ENCODE measurements around the gene SLC47A1.
"Not testable (repeated sequence)": the region's sequence is repeated elsewhere in the genome, so short reads cannot be mapped to it uniquely, and the experiment has no call there.

The SLC47A1 gene, protein sequence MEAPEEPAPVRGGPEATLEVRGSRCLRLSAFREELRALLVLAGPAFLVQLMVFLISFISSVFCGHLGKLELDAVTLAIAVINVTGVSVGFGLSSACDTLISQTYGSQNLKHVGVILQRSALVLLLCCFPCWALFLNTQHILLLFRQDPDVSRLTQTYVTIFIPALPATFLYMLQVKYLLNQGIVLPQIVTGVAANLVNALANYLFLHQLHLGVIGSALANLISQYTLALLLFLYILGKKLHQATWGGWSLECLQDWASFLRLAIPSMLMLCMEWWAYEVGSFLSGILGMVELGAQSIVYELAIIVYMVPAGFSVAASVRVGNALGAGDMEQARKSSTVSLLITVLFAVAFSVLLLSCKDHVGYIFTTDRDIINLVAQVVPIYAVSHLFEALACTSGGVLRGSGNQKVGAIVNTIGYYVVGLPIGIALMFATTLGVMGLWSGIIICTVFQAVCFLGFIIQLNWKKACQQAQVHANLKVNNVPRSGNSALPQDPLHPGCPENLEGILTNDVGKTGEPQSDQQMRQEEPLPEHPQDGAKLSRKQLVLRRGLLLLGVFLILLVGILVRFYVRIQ

DNA sequence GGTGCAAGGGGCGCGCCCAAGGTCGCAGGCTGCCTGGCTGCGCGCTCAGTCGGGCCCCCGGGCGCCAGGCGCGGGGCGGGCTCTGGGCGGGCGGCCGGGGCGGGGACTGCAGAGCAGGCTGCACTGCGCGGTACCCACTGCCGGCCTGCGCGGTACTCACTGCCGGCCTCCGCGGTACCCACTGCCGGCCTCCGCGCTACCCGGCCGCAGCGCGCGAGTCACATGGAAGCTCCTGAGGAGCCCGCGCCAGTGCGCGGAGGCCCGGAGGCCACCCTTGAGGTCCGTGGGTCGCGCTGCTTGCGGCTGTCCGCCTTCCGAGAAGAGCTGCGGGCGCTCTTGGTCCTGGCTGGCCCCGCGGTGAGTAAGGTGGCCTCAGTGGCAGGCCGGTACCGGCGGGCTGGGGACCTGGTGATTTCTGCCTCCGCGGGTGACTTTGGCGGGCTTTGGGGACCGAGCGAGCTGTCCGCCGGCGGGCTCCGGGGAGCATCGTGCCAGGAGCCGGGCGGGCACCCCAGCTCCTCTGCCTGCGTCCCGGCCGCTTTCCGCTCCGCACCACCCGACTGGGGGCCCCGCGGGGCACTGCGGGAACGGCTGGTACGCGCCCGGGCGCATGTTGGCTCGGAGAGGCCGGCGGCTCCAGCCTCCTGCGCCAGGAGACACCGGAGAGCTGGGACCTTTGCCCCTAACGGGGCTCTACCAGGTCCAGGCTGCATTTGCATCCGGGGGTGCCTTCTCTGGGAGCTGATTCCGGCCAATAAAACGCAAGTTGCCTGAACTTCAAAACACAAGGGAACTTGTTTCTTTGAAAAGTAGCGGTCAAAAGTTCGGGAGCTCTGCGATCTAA lies at the start of gene SLC47A1:
SLC47A1 (plus strand) TSS at position 137 of the 844 bp plus-strand sequence; CDS start at position 223, 86 bp downstream.
- DNase-seq (ENCODE audit: extremely low read depth in 1 of 2, low read depth in 1 of 2) = no peak

DNA sequence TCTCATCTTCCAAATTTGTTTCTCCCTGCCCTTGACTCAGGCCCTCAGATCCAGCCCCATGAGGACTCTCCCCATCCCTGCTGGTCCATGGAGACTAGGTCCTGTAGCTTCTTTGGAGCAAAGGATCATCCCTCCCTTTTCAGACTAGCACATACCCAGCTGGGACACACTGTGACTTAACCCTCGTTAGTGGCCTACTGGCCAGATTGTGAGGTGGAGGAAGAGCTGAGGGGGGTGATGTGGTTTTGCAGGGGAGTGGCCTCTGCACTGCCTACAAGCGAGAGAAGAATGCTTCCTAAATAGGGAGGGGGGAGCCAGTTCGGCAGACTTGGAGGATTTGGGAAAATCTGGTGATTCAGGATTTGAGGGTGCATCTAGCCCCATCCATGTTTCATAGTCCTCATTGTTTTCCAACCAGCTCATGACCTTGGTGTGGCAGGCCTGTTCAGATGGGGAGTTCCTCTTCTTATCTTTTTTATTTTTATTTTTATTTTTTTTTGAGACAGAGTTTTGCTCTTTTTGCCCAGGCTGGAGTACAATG lies 47.8 kb upstream of the SLC47A1 start:
- DNase-seq (ENCODE audit: extremely low read depth in 1 of 2, low read depth in 1 of 2) = no peak

DNA sequence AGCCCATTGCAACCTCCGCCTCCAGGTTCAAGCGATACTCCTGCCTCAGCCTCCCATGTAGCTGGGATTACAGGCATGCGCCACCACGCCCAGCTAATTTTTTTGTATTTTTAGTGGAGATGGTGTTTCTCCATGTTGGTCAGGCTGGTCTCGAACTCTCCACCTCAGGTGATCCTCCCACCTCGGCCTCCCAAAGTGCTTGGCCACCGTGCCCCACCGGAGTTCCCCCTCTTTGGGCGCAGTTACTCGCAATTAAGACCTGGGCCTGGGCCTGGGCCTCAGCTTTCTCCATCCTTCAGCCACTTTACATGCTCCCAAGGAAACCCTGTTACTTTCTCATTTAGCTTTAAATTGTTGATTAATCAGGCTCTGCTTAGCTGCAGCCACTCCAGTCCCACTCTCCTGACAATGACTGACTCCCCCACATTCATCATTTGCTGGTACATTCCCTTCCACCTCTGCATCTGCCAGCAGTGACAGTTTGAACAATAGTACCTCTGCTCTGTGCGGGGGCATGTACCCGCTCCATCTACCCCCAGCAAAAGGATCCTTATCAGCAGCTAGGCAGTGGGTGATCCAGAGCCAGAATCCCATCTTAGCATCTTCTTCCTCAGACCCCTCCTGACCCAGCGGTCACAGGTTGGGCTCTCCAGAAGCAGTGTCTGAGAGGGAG lies 47.2 kb upstream of the SLC47A1 start:
- no peak for DNase-seq (ENCODE audit: extremely low read depth in 1 of 2, low read depth in 1 of 2)

DNA sequence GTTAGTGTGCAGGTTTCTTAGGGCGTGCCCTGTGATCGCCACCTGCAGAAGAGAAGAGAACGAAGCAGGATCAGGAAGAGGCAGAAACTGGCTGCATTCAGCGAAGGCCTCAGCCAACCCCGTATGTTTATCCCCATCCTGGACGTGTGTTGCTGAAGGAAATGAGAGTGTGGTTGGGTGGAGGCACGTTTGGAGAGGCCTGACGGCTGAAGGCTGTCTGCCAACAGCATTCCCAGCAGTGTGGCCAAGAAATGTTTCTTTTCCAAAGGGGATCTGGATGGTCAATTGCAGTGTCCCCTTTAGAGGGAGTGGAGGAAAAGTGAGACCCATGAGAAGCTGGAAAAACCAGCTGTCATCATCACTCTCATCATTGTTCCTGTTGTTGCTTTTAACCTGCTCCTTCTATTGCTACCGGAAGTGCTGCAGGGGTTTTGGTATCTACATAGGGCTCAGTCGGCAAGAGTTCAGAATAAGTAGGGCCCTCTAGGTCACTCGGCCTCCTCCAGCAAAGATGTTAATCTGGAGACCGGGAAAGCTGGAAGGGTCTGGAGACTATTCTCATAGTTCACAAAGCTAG lies 46.5 kb upstream of the SLC47A1 start:
- DNase-seq (ENCODE audit: extremely low read depth in 1 of 2, low read depth in 1 of 2) = no peak

DNA sequence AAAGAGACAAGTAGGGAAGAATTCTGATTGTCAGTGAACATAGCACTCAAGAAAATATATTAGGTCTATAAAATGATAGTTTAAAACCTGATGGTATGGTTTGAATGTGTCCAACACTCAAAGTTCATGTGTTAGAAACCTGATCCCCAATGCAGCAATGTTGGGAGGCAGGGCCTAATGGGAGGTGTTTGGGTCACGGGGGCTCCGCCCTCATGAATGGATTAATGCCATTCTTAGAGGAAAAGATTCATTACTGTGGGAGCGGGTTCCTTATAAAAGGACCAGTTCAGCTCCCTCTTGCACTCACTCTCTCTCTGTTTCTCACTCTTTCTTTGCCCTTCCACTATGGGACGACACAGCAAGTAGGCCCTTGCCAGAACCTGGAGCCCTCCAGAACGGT lies 41.5 kb upstream of the SLC47A1 start:
- DNase-seq (ENCODE audit: extremely low read depth in 1 of 2, low read depth in 1 of 2) = no peak

DNA sequence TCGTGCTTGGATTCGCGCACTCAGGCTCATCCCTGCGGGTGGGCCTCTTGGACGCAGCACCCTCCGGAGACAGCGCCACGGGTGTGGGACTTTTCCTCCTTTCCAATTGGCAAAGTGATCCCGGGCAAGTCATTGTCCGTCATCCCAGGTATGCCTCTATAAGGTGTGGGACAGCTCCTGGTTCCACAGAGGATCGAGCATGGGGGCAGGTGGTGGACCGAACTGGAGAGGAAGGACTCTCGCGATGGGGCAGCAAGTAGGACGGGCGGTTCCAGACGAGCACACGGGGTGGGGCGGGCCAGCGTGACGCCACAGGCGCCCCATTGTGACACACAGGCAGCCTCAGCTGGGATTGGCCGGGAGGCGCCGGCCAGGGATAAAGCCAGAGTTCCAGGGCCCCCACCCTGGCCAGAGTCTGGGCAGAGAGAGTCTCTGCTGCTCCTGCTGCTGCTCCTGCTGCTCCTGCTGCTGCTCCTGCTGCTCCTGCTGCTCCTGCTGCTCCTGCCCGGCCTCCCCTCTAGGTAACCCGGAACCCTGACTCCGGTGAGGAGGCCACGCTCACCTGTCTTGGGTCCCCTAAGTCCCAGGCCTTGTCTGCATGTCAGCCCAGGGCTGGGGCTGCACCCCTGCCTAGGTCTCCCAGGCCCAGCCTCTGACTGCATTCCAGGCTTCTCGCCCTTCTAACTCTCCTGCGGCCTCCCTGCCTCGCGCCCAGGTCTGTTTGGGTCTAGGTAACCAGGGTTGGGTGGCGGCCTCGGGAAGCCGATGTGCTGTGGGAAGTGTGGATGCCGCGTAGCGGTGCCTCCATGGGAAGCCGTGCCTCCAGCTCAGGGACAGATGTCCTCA lies 38.5 kb upstream of the SLC47A1 start:
- DNase-seq (ENCODE audit: extremely low read depth in 1 of 2, low read depth in 1 of 2) = no peak

DNA sequence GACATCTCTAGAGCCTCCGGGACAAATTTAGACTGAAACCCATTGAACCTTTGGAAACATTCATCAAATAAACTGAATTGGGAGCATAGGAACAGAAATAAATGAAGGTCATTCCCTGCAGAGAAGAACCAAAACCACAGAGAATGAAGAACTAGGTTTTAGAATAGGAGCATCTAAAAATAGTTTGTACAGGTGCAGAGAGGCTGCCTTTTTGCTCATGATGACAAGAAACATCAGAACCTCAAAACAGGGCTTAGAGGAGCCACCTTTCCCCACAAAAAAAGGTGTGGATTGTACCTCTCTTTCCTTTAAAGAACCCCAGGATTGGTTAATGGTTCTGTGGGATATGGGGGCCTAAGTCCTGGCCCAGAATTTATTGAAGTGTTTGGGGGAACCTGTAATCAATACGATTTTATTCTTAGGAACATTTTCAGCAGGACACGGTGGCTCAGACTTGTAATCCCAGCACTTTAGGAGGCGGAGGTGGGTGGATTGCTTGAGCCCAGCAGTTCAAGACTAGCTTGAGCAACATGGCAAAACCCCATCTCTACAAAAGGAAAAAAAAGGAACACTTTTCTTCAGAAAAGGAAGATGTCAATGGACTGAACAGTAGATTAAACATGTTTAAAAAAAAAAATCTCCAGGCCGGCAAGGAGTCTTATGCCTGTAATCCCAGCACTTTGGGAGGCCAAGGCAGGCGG lies 37.7 kb upstream of the SLC47A1 start:
- no peak for DNase-seq (ENCODE audit: extremely low read depth in 1 of 2, low read depth in 1 of 2)

DNA sequence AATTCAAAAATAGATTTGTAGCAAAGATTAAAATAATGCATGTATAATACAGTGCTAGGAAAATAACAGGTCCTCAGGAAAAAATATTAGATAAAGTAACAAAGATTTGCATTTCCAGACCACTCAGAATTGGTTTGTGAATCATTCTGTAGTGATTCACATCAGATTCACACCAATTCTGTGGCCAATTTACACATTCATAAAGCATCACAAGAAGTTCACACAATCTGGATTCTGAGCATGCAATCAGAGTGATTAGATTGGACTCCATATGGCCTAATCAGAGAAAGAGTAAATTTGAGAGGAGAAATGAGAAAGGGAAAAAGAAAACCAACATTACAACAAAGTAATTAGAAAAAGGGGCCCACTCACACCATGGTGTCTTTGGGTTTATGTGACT lies 36.0 kb upstream of the SLC47A1 start:
- no peak for DNase-seq (ENCODE audit: extremely low read depth in 1 of 2, low read depth in 1 of 2)

DNA sequence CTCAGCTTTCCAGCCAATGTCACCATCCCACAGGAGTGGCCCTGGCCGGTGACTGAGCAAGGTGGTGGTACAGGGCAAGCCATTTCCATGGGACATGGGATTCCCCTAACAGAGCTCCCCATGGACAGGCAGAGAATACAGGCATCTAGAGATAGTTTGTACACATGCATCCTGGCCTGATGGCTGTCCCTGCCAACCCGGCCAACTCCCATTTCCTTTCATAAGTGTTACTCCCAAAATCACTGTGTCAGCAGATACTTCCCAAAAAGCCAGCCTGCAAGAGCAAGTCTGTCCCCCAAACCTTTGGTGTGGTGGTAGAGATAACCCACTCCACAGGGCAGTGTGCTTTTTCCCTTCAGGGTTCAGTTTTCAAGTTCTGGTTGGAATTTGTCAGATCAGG lies 32.4 kb upstream of the SLC47A1 start:
- DNase-seq (ENCODE audit: extremely low read depth in 1 of 2, low read depth in 1 of 2) = no peak

DNA sequence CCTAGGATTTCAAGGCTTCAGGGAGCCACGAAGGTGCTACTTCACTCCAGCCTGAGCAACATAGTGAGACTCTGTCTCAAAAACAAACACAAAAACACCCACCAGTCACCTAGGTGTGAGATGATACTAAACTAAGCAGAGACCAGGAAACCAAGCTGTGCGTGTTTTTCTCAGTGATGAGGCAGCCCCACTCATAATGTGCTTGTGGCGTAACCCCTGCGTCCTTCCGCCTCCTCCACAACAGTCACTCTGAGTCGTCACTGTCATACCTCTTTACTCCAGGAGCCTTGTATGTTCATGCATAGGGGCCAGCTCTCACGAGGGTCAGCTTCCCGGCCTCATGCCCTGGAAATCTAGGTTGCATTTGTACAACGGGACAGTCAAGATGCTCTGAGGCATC lies 31.1 kb upstream of the SLC47A1 start:
- no peak for DNase-seq (ENCODE audit: extremely low read depth in 1 of 2, low read depth in 1 of 2)

DNA sequence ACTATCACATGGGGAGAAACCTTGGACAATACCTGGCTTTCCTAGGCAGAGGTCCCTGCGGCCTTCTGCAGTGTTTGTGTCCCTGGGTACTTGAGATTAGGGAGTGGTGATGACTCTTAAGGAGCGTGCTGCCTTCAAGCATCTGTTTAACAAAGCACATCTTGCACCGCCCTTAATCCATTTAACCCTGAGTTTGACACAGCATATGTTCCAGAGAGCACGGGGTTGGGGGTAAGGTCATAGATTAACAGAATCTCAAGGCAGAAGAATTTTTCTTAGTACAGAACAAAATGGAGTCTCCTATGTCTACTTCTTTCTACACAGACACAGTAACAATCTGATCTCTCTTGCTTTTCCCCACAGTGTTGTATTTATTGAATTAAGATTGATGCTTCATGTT lies 28.1 kb upstream of the SLC47A1 start:
- not testable (repeated sequence) for DNase-seq (ENCODE audit: extremely low read depth in 1 of 2, low read depth in 1 of 2)

DNA sequence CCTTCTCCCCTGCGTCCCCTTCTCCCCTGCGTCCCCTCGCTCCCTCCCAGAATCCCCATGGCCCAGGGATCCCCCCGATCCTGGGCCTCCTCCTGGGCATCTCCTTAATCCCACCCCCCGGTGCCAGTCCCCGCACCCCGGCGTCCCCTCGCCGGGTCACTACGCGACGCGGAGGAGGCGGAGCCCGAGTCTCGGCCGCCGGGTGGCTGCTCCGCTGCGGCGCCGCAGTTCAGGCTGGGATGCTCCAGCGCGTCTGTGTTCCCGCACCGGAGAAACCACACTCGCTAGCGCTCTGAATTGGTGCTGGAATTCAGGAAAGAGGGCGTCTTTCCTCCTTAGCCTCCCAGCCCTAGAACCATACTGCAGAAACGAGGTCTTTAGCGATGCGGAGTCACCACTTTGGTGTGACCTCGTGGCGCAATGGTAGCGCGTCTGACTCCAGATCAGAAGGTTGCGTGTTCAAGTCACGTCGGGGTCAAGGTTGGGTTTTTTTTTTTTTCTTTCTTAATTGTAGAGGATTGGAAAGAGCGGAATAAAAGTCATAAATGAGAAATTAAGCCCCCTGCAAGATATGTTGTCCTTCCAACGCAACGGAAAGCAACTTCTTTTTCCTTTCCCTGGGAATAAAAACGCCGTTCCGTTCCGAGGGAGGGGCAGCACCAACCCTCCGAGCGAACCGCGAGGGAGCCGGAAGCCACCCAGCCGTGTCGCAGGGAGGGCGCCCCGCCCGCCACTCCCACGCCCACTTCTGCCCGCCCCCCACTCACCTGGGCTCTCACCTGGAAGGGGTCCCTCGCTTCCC lies 25.7 kb upstream of the SLC47A1 start:
- peak; percentile 60 to 67 for DNase-seq (ENCODE audit: extremely low read depth in 1 of 2, low read depth in 1 of 2)

DNA sequence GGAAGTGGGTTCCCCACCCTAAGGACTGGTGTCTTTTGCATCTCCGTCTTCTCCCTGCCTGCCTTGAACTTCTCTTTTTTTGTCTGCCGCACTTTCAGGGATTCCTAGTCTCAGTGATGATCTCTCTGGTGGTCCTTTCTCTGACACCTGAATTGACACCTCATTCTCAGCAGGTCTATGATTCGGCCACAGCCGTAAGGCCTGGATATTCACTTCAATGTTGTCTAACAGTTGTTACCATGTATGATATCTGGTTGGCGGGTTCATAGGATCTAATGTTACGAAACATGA lies 25.1 kb upstream of the SLC47A1 start:
- no peak for DNase-seq (ENCODE audit: extremely low read depth in 1 of 2, low read depth in 1 of 2)

DNA sequence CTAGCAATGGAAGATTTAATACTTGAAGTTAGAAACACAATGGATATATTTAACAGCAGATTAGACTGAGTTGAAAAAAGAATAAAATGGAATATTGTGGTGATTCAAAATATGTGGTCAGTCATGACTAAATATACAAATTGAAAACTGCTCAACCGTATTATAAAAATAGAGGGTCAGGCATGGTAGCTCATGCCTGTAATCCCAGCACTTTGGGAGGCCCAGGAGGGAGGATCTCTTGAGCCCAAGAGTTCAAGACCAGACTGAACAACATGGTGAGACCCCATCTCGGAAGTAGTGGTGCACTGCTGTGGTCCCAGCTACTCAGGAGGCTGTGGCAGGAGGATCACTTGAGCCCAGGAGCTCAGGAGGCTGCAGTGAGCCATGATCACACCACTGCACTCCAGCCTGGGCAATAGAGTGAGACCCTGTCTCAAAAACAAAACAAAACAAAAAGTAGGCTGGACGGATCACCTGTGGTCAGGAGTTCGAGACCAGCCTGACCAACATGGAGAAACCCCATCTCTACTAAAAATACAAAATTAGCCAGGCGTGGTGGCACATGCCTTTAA lies 24.3 kb upstream of the SLC47A1 start:
- DNase-seq (ENCODE audit: extremely low read depth in 1 of 2, low read depth in 1 of 2) = not testable (repeated sequence)

DNA sequence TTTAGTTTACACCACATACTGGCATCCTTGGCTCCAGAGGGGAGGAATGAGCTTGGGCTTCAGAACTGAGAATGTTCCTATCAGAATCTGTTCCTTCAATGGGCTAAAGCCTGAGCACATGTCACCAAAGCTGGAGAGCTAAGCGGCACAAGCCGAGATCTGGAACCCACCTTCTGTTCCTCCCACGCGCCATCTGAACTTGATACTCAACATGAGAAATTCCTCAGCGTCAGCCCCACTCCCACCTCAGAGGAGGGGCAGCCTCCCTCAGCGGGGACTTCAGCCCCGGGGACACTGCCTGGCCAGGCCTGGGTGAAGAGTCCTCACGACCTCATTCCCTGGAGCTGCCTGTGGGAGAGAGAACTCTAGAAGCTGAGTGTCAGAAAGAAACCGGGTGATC lies 22.8 kb upstream of the SLC47A1 start:
- no peak for DNase-seq (ENCODE audit: extremely low read depth in 1 of 2, low read depth in 1 of 2)

DNA sequence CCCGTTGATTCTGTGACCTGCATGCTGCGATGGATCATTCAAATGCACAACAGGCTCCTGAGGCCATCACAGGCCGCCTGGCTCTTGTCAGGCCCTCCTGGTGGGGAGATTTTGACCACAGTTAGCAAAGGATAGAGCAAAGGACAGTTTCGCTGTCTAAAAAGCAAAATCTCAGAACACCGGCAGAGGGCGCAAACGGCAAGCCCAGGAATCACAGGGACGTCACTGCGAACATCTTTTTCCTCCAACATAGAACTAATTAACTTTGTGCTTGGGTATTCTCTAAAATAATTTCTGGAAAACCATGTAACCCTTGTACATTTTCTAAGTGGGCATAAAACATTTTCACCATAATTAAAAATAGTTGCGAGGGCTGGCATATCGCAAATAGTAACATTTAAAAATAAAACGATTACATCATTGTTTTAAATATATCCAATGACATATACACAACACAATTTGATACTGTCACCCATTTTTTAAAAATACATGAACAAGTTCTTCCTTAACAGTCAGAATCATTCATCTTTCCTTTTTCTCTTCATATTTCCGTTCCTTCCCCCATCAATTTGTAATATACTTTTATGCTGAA lies 19.7 kb upstream of the SLC47A1 start:
- DNase-seq (ENCODE audit: extremely low read depth in 1 of 2, low read depth in 1 of 2) = peak in 1 of 2 donors; percentile 40

DNA sequence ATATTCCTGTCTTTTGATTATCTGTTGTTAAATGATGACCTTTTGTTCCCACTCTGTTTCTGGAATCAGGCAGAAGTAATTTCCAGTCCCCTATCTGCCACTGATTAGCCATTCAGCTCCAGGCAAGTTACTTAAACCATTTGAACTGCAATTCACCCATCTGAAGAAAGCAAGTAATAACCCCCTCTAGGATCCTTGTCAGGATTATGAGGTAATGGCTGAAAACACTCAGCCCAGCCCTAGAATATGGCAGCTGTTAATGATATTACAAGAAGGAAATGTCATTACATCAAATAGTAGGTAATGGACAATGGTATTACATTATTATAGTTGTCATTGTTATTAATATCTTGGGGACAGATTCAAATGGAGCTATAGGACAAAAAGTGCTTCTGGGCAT lies 16.0 kb upstream of the SLC47A1 start:
- DNase-seq (ENCODE audit: extremely low read depth in 1 of 2, low read depth in 1 of 2) = no peak
